Testis (tissue), 2 donors: Measurements from ENCODE around the gene EFEMP2.

Experiments used
- CTCF ChIP-seq, 3 experiments: fragments of 450-650 bp in 2 of 3; fragments of 200-600 bp in 1 of 3; sonication (generic) in 1 of 3; IDR thresholded peaks; one replicate each; pipeline ENCODE4 v1.5.1; 2016 to 2019; ENCODE audit warnings: antibody characterized with exemption in 3 of 3, mild to moderate bottlenecking in 2 of 3, moderate library complexity in 1 of 3
- POLR2A ChIP-seq: fragments of 450-650 bp; IDR thresholded peaks from one replicate; pipeline ENCODE4 v1.6.1; 2017; ENCODE audit warnings: antibody characterized with exemption, mild to moderate bottlenecking, moderate library complexity

- no peak for TF ChIP-seq CTCF (IDR thresholded peaks at IDR 0.05)
- no peak for TF ChIP-seq POLR2A
These were observed 18.4 kb downstream of the EFEMP2 start for GRCh38 chr11:65854161-65854592.
